Prostate gland (tissue), 2 donors: ENCODE measurements around the gene MSRB2. TPM values are rescaled to one million over a fixed set of nuclear protein-coding genes. Genes with fewer than 3 reads are reported as not detected.
"Not testable (repeated sequence)": the region's sequence is repeated elsewhere in the genome, so short reads cannot be mapped to it uniquely, and the experiment has no call there.

Experiments
- DNase-seq: peaks from one replicate; pipeline ENCODE4 v3.0.0-alpha.2; 2019; ENCODE audit warnings: low spot score
- H3K27ac ChIP-seq, 2 donors: fragments of 200-600 bp; sonication (generic); 2 replicates each; pipeline ENCODE4 v1.5.1; 2017 to 2019
- H3K27me3 ChIP-seq: fragments of 200-600 bp; sonication (generic); replicated peaks from 2 replicates; pipeline ENCODE4 v1.5.1; 2019; ENCODE audit not compliant: insufficient read depth
- H3K36me3 ChIP-seq, 2 donors: fragments of 200-600 bp; sonication (generic); 1 replicate in 1 of 2; 2 replicates in 1 of 2; pipeline versions ENCODE4 v1.5.1 to v1.8.1; 2017 to 2019
- H3K4me1 ChIP-seq: fragments of 200-600 bp; sonication (generic); replicated peaks from 2 replicates; pipeline ENCODE4 v1.5.1; 2019
- H3K4me3 ChIP-seq, 2 donors: fragments of 200-600 bp; sonication (generic); 2 replicates each; pipeline ENCODE4 v1.5.1; 2017 to 2019
- H3K9me3 ChIP-seq: fragments of 200-600 bp; sonication (generic); 2 replicates; pipeline ENCODE4 v1.5.1; 2017
- CTCF ChIP-seq, 4 experiments: fragments of 200-600 bp in 2 of 4; fragments of 450-650 bp in 2 of 4; sonication (generic) in 2 of 4; IDR thresholded peaks; 1 replicate in 3 of 4; 2 replicates in 1 of 4; pipeline ENCODE4 v1.5.1; 2016 to 2019; ENCODE audit warnings: antibody characterized with exemption in 4 of 4, mild to moderate bottlenecking in 2 of 4, moderate library complexity in 2 of 4
- POLR2A ChIP-seq: fragments of 450-650 bp; IDR thresholded peaks from one replicate; pipeline ENCODE4 v1.6.1; 2016; ENCODE audit warnings: antibody characterized with exemption, mild to moderate bottlenecking
- POLR2AphosphoS5 ChIP-seq: sonication (generic); formaldehyde crosslinking; IDR thresholded peaks from one replicate; pipeline ENCODE4 v1.6.1; 2017; ENCODE audit warnings: antibody characterized with exemption
- WGBS: methylation state at CpG from one replicate; pipeline ENCODE4 v1.1.5; 2018; 5-methylcytosine and 5-hydroxymethylcytosine counted together
- intact Hi-C: fragments of 100-400 bp; cut with DNase I; formaldehyde crosslinking; loops from one replicate; pipeline ENCODE4 v1.14.2; 2022
- total RNA-seq, 2 donors: library from RNA; depleted of rRNA; stranded (reverse); fragments of >200 nt; gene quantifications; one replicate each; pipeline ENCODE4 v1.1.0, GENCODE V29; 2016

Gene MSRB2
- total RNA-seq, 2 donors from 2014 or later, result 21.2 to 24.5 TPM

GRCh38 chr10:23065181-23065948 lies 30.0 kb upstream of the MSRB2 start:
- no peaks in the 10 kb centered on the region for H3K4me1 ChIP-seq
- H3K4me3 ChIP-seq, result no peak overlapping the region
- H3K27ac ChIP-seq, result no peak overlapping the region
- intact Hi-C loops, result loop anchor here (5.0 to 10.0 kb wide), 3 partner anchors 73 to 1061 kb away; partner anchors contain the start of genes COMMD3 and DNAJC1
- TF ChIP-seq CTCF (IDR thresholded peaks at IDR 0.05), result peak in 1 of 4 experiments; percentile 20
- peak; percentile 94 for TF ChIP-seq POLR2AphosphoS5
- no peak for TF ChIP-seq POLR2A
- H3K27me3 ChIP-seq, result no peaks in the 10 kb centered on the region
- WGBS, result 34% methylated on average over 10 of the region's 11 CpGs
- peak; percentile 91 for DNase-seq
- no peaks in the 10 kb centered on the region for H3K36me3 ChIP-seq
- no peaks in the 10 kb centered on the region for H3K9me3 ChIP-seq

GRCh38 chr10:23067337-23067736 lies 28.0 kb upstream of the MSRB2 start:
- Histone ChIP-seq H3K9me3 (no peaks in the 10 kb centered on the region), H3K36me3 (no peaks in the 10 kb centered on the region), H3K4me3 (no peak overlapping the region), H3K4me1 (no peaks in the 10 kb centered on the region), H3K27me3 (no peaks in the 10 kb centered on the region), H3K27ac (no peak overlapping the region)
- WGBS, result 96% methylated on average over 12 of the region's 12 CpGs
- DNase-seq, result no peak
- TF ChIP-seq CTCF (IDR thresholded peaks at IDR 0.05) (no peak), POLR2AphosphoS5 (no peak), POLR2A (no peak)
- intact Hi-C loops, result loop anchor here (5.0 to 10.0 kb wide), 3 partner anchors 75 to 1063 kb away; partner anchors contain the start of genes COMMD3 and DNAJC1

GRCh38 chr10:23067939-23068775 lies 27.2 kb upstream of the MSRB2 start:
- peak; percentile 64 for DNase-seq
- Histone ChIP-seq H3K4me1 (no peaks in the 10 kb centered on the region), H3K9me3 (no peaks in the 10 kb centered on the region), H3K27ac (no peak overlapping the region), H3K27me3 (no peaks in the 10 kb centered on the region), H3K4me3 (no peak overlapping the region), H3K36me3 (no peaks in the 10 kb centered on the region)
- 64% methylated on average over 16 of the region's 16 CpGs for WGBS
- intact Hi-C loops, result loop anchor here (5.0 to 10.0 kb wide), 3 partner anchors 76 to 1063 kb away; partner anchors contain the start of genes COMMD3 and DNAJC1
- TF ChIP-seq POLR2AphosphoS5 (no peak), CTCF (IDR thresholded peaks at IDR 0.05) (peak; percentile 44 to 73 (median 65))

GRCh38 chr10:23069019-23069815 lies 26.2 kb upstream of the MSRB2 start:
- H3K4me3 ChIP-seq, result no peak overlapping the region
- H3K36me3 ChIP-seq, result no peaks in the 10 kb centered on the region
- no peaks in the 10 kb centered on the region for H3K9me3 ChIP-seq
- no peak for DNase-seq
- 82% methylated on average over 10 of the region's 10 CpGs for WGBS
- intact Hi-C loops, result loop anchor here (5.0 to 10.0 kb wide), 3 partner anchors 77 to 1064 kb away; partner anchors contain the start of genes COMMD3 and DNAJC1
- H3K4me1 ChIP-seq, result no peaks in the 10 kb centered on the region
- H3K27ac ChIP-seq, result no peak overlapping the region
- H3K27me3 ChIP-seq, result no peaks in the 10 kb centered on the region
- TF ChIP-seq CTCF (IDR thresholded peaks at IDR 0.05), result no peak
- TF ChIP-seq POLR2AphosphoS5, result no peak
- TF ChIP-seq POLR2A, result no peak

- H3K9me3 ChIP-seq, H3K36me3 ChIP-seq, H3K4me3 ChIP-seq, H3K27ac ChIP-seq, intact Hi-C loops, DNase-seq, H3K27me3 ChIP-seq, H3K4me1 ChIP-seq: not testable (repeated sequence)
- 68% methylated on average over 12 of the region's 12 CpGs for WGBS
These were observed 25.1 kb upstream of the MSRB2 start for GRCh38 chr10:23070092-23070912.
